Vagina (tissue), 2 donors: ENCODE data around the gene FLACC1.

Experiments
- POLR2A ChIP-seq, 2 donors: fragments of 450-650 bp; IDR thresholded peaks; one replicate each; pipeline ENCODE4 v1.6.1; 2017; ENCODE audit warnings: antibody characterized with exemption in 2 of 2, mild to moderate bottlenecking in 2 of 2, moderate library complexity in 2 of 2
- POLR2AphosphoS5 ChIP-seq, 2 donors: sonication (generic); formaldehyde crosslinking; IDR thresholded peaks; one replicate each; pipeline ENCODE4 v1.9.0; 2017; ENCODE audit warnings: antibody characterized with exemption in 2 of 2, mild to moderate bottlenecking in 2 of 2, low read depth in 1 of 2; ENCODE audit not compliant: insufficient read depth in 1 of 2
- TF ChIP-seq, protein P1 (sequence below), 3 experiments: fragments of 450-650 bp in 2 of 3; fragments of 200-600 bp in 1 of 3; sonication (generic) in 1 of 3; IDR thresholded peaks; one replicate each; pipeline ENCODE4 v1.5.1; 2017 to 2019; ENCODE audit warnings: antibody characterized with exemption in 3 of 3, mild to moderate bottlenecking in 2 of 3, moderate library complexity in 2 of 3

GRCh38 chr2:201402651-201403562 lies 45.8 kb upstream of the FLACC1 start:
- TF ChIP-seq, protein P1, sequence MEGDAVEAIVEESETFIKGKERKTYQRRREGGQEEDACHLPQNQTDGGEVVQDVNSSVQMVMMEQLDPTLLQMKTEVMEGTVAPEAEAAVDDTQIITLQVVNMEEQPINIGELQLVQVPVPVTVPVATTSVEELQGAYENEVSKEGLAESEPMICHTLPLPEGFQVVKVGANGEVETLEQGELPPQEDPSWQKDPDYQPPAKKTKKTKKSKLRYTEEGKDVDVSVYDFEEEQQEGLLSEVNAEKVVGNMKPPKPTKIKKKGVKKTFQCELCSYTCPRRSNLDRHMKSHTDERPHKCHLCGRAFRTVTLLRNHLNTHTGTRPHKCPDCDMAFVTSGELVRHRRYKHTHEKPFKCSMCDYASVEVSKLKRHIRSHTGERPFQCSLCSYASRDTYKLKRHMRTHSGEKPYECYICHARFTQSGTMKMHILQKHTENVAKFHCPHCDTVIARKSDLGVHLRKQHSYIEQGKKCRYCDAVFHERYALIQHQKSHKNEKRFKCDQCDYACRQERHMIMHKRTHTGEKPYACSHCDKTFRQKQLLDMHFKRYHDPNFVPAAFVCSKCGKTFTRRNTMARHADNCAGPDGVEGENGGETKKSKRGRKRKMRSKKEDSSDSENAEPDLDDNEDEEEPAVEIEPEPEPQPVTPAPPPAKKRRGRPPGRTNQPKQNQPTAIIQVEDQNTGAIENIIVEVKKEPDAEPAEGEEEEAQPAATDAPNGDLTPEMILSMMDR (IDR thresholded peaks at IDR 0.05) = no peak
- TF ChIP-seq POLR2AphosphoS5 (IDR thresholded peaks at IDR 0.05; ENCODE audit: insufficient read depth in 1 of 2, low read depth in 1 of 2) (no peak), POLR2A (IDR thresholded peaks at IDR 0.05) (no peak)
